HCT116 (cell line): Measurements from ENCODE around the gene ITIH4. TPM values are rescaled to one million over a fixed set of nuclear protein-coding genes. Genes with fewer than 3 reads are reported as not detected.

Source experiments
- ATAC-seq: fragments of 200-7000 bp; cut with Tn5 transposase; 2 replicates; pipeline ENCODE4 v1.9.1; 2020; ENCODE audit warnings: mild to moderate bottlenecking, moderate library complexity
- BruUV-seq: library from RNA; stranded (reverse); fragments of 400-500 nt; replicated peaks from 2 replicates; lab custom pipeline; 2021; lab: Mats Ljungman, UMichigan
- CTCF ChIA-PET: fragments of 300-600 bp; sonication (Branson Sonifier 250); formaldehyde crosslinking; loops from one replicate; lab custom pipeline; 2021; ENCODE audit warnings: antibody characterized with exemption; lab: Charles Lee
- POLR2A ChIA-PET: fragments of 300-600, 350-600 bp; sonication (Branson Sonifier 250); formaldehyde crosslinking; loops from one replicate; lab custom pipeline; 2021; ENCODE audit warnings: antibody characterized with exemption; lab: Charles Lee
- RAD21 ChIA-PET, 2 experiments: fragments of 300-600 bp; sonication (Branson Sonifier 250); formaldehyde crosslinking; loops; one replicate each; lab custom pipeline; 2023; ENCODE audit warnings: low total read pairs in 2 of 2; ENCODE audit not compliant: uncharacterized antibody in 2 of 2, unreplicated experiment in 2 of 2, low non-redundant PET in 1 of 2; lab: Charles Lee
- DNase-seq: peaks from one replicate; pipeline ENCODE4 v3.0.0-alpha.2; 2010; ENCODE audit warnings: low read depth, low spot score
- H2AFZ ChIP-seq: fragments of 200-600 bp; shearing (Covaris generic), sonication (generic); 2 replicates; pipeline ENCODE4 v1.6.1; 2017; ENCODE audit warnings: low read depth, mixed run types, mixed read lengths, antibody characterized with exemption, low read length; ENCODE audit not compliant: poor library complexity, severe bottlenecking
- H3K27ac ChIP-seq: 2 replicates; pipeline ENCODE4 v1.5.1; 2012; ENCODE audit warnings: low read depth, low read length
- H3K27me3 ChIP-seq: fragments of 200-600 bp; sonication (generic); 2 replicates; pipeline ENCODE4 v1.6.1; 2016; ENCODE audit warnings: mixed run types, low read length, mixed read lengths; ENCODE audit not compliant: insufficient read depth
- H3K36me3 ChIP-seq, 2 experiments: fragments of 200-500 bp in 1 of 2; fragments of 200-600 bp in 1 of 2; sonication (Bioruptor generic) in 1 of 2; sonication (generic) in 1 of 2; 2 replicates each; pipeline versions ENCODE4 v1.5.1 to v1.6.1; 2014 to 2016; ENCODE audit warnings: low read length in 2 of 2, inconsistent platforms in 1 of 2, mixed read lengths in 1 of 2, mixed run types in 1 of 2; ENCODE audit not compliant: insufficient read depth in 2 of 2, control insufficient read depth in 1 of 2
- H3K4me1 ChIP-seq, 2 experiments: fragments of 200-600 bp in 1 of 2; sonication (generic) in 1 of 2; 2 replicates each; pipeline versions ENCODE4 v1.5.1 to v1.6.1; 2012 to 2017; ENCODE audit warnings: low read length in 2 of 2, inconsistent platforms in 1 of 2, mild to moderate bottlenecking in 1 of 2, mixed read lengths in 1 of 2, mixed run types in 1 of 2, moderate library complexity in 1 of 2; ENCODE audit not compliant: insufficient read depth in 2 of 2, control insufficient read depth in 1 of 2
- H3K4me2 ChIP-seq: fragments of 200-600 bp; sonication (generic); 2 replicates; pipeline ENCODE4 v1.6.1; 2017; ENCODE audit warnings: mixed run types, low read length, mixed read lengths
- H3K4me3 ChIP-seq, 2 experiments: fragments of 200-600 bp in 1 of 2; sonication (generic) in 1 of 2; replicated peaks in 1 of 2; 2 replicates each; pipeline ENCODE4 v1.5.1; 2011 to 2016; ENCODE audit warnings: low read length in 2 of 2, control low read depth in 1 of 2, low read depth in 1 of 2, mild to moderate bottlenecking in 1 of 2, mixed read lengths in 1 of 2, mixed run types in 1 of 2
- H3K79me2 ChIP-seq: fragments of 200-600 bp; sonication (generic); 2 replicates; pipeline ENCODE4 v1.6.1; 2017; ENCODE audit warnings: mild to moderate bottlenecking, mixed run types, low read length, moderate library complexity, mixed read lengths; ENCODE audit not compliant: insufficient read depth
- H3K9ac ChIP-seq: fragments of 200-600 bp; sonication (generic); 2 replicates; pipeline ENCODE4 v1.6.1; 2016; ENCODE audit warnings: low read length, mixed read lengths
- H3K9me2 ChIP-seq: fragments of 200-600 bp; sonication (generic), shearing (Covaris generic); 2 replicates; pipeline ENCODE4 v1.6.1; 2017; ENCODE audit warnings: mixed run types, mild to moderate bottlenecking, moderate library complexity; ENCODE audit not compliant: insufficient read depth
- H3K9me3 ChIP-seq, 2 experiments: fragments of 200-500 bp in 1 of 2; fragments of 200-600 bp in 1 of 2; sonication (Bioruptor generic) in 1 of 2; sonication (generic) in 1 of 2; 2 replicates each; pipeline ENCODE4 v1.6.1; 2014 to 2017; ENCODE audit warnings: low read length in 2 of 2, mixed read lengths in 2 of 2, inconsistent platforms in 1 of 2, low read depth in 1 of 2, mild to moderate bottlenecking in 1 of 2, mixed run types in 1 of 2, moderate library complexity in 1 of 2; ENCODE audit not compliant: control insufficient read depth in 1 of 2, insufficient read depth in 1 of 2
- H4K20me1 ChIP-seq: fragments of 200-600 bp; sonication (generic), shearing (Covaris generic); 2 replicates; pipeline ENCODE4 v1.6.1; 2017; ENCODE audit warnings: mixed run types, mild to moderate bottlenecking, moderate library complexity; ENCODE audit not compliant: insufficient read depth
- ATF3 ChIP-seq: IDR thresholded peaks from 2 replicates; pipeline ENCODE4 v1.6.1; 2012
- CEBPB ChIP-seq: IDR thresholded peaks from 2 replicates; pipeline ENCODE4 v1.6.1; 2012; ENCODE audit warnings: low read depth
- EGR1 ChIP-seq: IDR thresholded peaks from 2 replicates; pipeline ENCODE4 v1.6.1; 2012; ENCODE audit warnings: low read depth
- ELF1 ChIP-seq: IDR thresholded peaks from 2 replicates; pipeline ENCODE4 v1.6.1; 2012; ENCODE audit warnings: low read depth, borderline replicate concordance
- EZH2phosphoT487 ChIP-seq: fragments of 200-600 bp; IDR thresholded peaks from 2 replicates; pipeline ENCODE4 v1.6.1; 2018; ENCODE audit warnings: antibody characterized with exemption, borderline replicate concordance
- JUND ChIP-seq: IDR thresholded peaks from 2 replicates; pipeline ENCODE4 v1.6.1; 2012
- MAX ChIP-seq: IDR thresholded peaks from 2 replicates; pipeline ENCODE4 v1.6.1; 2012
- POLR2A ChIP-seq: IDR thresholded peaks from 2 replicates; pipeline ENCODE4 v1.7.0; 2011; ENCODE audit warnings: borderline replicate concordance; ENCODE audit not compliant: insufficient read depth, insufficient read length; ENCODE audit errors: extremely low read depth
- POLR2AphosphoS5 ChIP-seq: IDR thresholded peaks from 2 replicates; pipeline ENCODE4 v1.6.1; 2011; ENCODE audit warnings: mild to moderate bottlenecking, low read depth, low read length, moderate library complexity
- RAD21 ChIP-seq: IDR thresholded peaks from 2 replicates; pipeline ENCODE4 v1.6.1; 2012; ENCODE audit warnings: low read depth, mild to moderate bottlenecking
- SP1 ChIP-seq: IDR thresholded peaks from 2 replicates; pipeline ENCODE4 v1.6.1; 2012; ENCODE audit warnings: low read depth
- TCF7L2 ChIP-seq: IDR thresholded peaks from 2 replicates; pipeline ENCODE4 v1.7.0; 2011; ENCODE audit warnings: borderline replicate concordance, inconsistent platforms; ENCODE audit not compliant: insufficient read depth, insufficient read length; ENCODE audit errors: extremely low read depth
- YY1 ChIP-seq: IDR thresholded peaks from 2 replicates; pipeline ENCODE4 v1.6.1; 2011; ENCODE audit warnings: low read length, low read depth, moderate library complexity, mild to moderate bottlenecking; ENCODE audit not compliant: insufficient replicate concordance; ENCODE audit errors: extremely low read depth
- ZFX ChIP-seq: fragments of 450-650 bp; IDR thresholded peaks from 2 replicates; pipeline ENCODE4 v1.6.1; 2017
- ZNF274 ChIP-seq: fragments of 200-500 bp; sonication (Bioruptor generic); IDR thresholded peaks from 2 replicates; pipeline ENCODE4 v1.6.1; 2014; ENCODE audit warnings: mild to moderate bottlenecking, low read depth, low read length, inconsistent platforms
- intact Hi-C: fragments of 100-400 bp; cut with micrococcal nuclease; formaldehyde crosslinking; loops from 2 replicates; pipeline ENCODE4 v1.10.0; 2022
- total RNA-seq: library from RNA; stranded (reverse); gene quantifications from one replicate; pipeline ENCODE4 v1.2.1, GENCODE V29; 2021; ENCODE audit not compliant: unreplicated experiment
- TF ChIP-seq, protein P1 (sequence below): IDR thresholded peaks from 2 replicates; pipeline ENCODE4 v1.6.1; 2012; ENCODE audit warnings: low read depth

ITIH4 gene
- total RNA-seq, 1 experiment from 2014 or later = 4.1 TPM

DNA sequence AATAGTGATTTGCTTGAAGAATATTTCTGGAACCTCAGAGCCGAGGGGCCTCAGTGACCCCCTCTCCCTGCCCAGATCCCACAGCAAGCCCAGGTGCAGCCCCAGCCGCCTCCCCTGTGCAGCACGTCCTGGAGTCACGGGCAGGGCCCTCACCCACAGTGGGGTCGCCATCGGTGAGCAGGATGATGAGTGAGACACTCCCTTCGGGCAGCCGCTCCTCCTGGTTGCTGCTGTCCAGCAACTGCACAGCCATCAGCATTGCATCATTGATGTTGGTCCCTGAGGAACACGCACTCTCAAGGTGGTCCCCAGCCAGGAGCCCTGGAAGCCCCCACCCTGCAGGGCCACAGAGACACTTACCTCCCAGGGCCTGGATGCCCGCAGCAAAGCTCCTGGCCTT lies 6.4 kb downstream of the ITIH4 start:
- Histone ChIP-seq H3K9me3 (no peaks in the 10 kb centered on the region), H4K20me1 (no peaks in the 10 kb centered on the region), H3K9me2 (no peaks in the 10 kb centered on the region), H2AFZ (no peak overlapping the region), H3K27ac (no peak overlapping the region), H3K27me3 (no peaks in the 10 kb centered on the region), H3K4me2 (no peak overlapping the region), H3K79me2 (no peaks in the 10 kb centered on the region), H3K4me1 (peaks cover 0 to 6% of the 10 kb centered on the region in 2 experiments; a peak in 1 of 4 replicates), H3K36me3 (no peaks in the 10 kb centered on the region), H3K4me3 (no peak overlapping the region), H3K9ac (no peak overlapping the region)
- CTCF ChIA-PET = no interaction called here
- TF ChIP-seq POLR2AphosphoS5 (no peak), RAD21 (no peak), ELF1 (no peak), CEBPB (no peak), ZFX (no peak), MAX (no peak), POLR2A (no peak), YY1 (no peak), TCF7L2 (no peak), ZNF274 (no peak), EZH2phosphoT487 (no peak), SP1 (no peak), ATF3 (no peak), JUND (no peak), EGR1 (no peak)
- TF ChIP-seq, protein P1, sequence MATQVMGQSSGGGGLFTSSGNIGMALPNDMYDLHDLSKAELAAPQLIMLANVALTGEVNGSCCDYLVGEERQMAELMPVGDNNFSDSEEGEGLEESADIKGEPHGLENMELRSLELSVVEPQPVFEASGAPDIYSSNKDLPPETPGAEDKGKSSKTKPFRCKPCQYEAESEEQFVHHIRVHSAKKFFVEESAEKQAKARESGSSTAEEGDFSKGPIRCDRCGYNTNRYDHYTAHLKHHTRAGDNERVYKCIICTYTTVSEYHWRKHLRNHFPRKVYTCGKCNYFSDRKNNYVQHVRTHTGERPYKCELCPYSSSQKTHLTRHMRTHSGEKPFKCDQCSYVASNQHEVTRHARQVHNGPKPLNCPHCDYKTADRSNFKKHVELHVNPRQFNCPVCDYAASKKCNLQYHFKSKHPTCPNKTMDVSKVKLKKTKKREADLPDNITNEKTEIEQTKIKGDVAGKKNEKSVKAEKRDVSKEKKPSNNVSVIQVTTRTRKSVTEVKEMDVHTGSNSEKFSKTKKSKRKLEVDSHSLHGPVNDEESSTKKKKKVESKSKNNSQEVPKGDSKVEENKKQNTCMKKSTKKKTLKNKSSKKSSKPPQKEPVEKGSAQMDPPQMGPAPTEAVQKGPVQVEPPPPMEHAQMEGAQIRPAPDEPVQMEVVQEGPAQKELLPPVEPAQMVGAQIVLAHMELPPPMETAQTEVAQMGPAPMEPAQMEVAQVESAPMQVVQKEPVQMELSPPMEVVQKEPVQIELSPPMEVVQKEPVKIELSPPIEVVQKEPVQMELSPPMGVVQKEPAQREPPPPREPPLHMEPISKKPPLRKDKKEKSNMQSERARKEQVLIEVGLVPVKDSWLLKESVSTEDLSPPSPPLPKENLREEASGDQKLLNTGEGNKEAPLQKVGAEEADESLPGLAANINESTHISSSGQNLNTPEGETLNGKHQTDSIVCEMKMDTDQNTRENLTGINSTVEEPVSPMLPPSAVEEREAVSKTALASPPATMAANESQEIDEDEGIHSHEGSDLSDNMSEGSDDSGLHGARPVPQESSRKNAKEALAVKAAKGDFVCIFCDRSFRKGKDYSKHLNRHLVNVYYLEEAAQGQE = no peak
- no peak for ATAC-seq
- DNase-seq = no peak
- RAD21 ChIA-PET = no interaction called here
- intact Hi-C loops = no loop called here
- no TSS peak for BruUV-seq
- POLR2A ChIA-PET = no interaction called here
